Uterus (tissue), 4 donors: ENCODE measurements around the gene TMEM258. TPM values are rescaled to one million over a fixed set of nuclear protein-coding genes. Genes with fewer than 3 reads are reported as not detected.
A peak's percentile ranks its signal among the peaks of the same experiment; 100 is the strongest.

Experiments
- DNase-seq, 2 donors: peaks; one replicate each; pipeline ENCODE4 v3.0.0-alpha.2; 2019 to 2020
- H3K27ac ChIP-seq, 2 donors: fragments of 200-600 bp; sonication (generic); 1 replicate in 1 of 2; 2 replicates in 1 of 2; pipeline ENCODE4 v1.5.1; 2016 to 2018
- H3K27me3 ChIP-seq, 2 donors: fragments of 200-600 bp; sonication (generic); one replicate each; pipeline ENCODE4 v1.5.1; 2018 to 2019; ENCODE audit warnings: control low read depth in 1 of 2
- H3K36me3 ChIP-seq, 2 donors: fragments of 200-600 bp; sonication (generic); one replicate each; pipeline ENCODE4 v1.5.1; 2019; ENCODE audit warnings: control low read depth in 1 of 2
- H3K4me1 ChIP-seq, 2 donors: fragments of 200-600 bp; sonication (generic); one replicate each; pipeline ENCODE4 v1.5.1; 2018 to 2019; ENCODE audit warnings: control low read depth in 1 of 2
- H3K4me3 ChIP-seq, 2 donors: fragments of 200-600 bp; sonication (generic); 1 replicate in 1 of 2; 2 replicates in 1 of 2; pipeline ENCODE4 v1.5.1; 2018 to 2019; ENCODE audit warnings: mild to moderate bottlenecking in 1 of 2
- H3K9me3 ChIP-seq, 2 donors: fragments of 200-600 bp; sonication (generic); one replicate each; pipeline ENCODE4 v1.5.1; 2019; ENCODE audit warnings: control low read depth in 1 of 2
- CTCF ChIP-seq, 4 experiments: fragments of 200-600 bp in 2 of 4; fragments of 450-650 bp in 2 of 4; sonication (generic) in 2 of 4; IDR thresholded peaks; one replicate each; pipeline ENCODE4 v1.5.1; 2016 to 2019; ENCODE audit warnings: antibody characterized with exemption in 4 of 4, mild to moderate bottlenecking in 2 of 4, moderate library complexity in 1 of 4
- POLR2A ChIP-seq, 2 donors: fragments of 450-650 bp; IDR thresholded peaks; one replicate each; pipeline ENCODE4 v1.6.1; 2016; ENCODE audit warnings: antibody characterized with exemption in 2 of 2, mild to moderate bottlenecking in 1 of 2, moderate library complexity in 1 of 2
- intact Hi-C: fragments of 100-400 bp; cut with DNase I; formaldehyde crosslinking; loops from one replicate; pipeline ENCODE4 v1.15.1; 2023; ENCODE audit warnings: low total_unique reads
- total RNA-seq, 4 donors: library from RNA; depleted of rRNA in 3 of 4; stranded (reverse); fragments of >200 nt in 3 of 4; gene quantifications; one replicate each; pipeline versions ENCODE4 v1.1.0 to v1.2.4, GENCODE V29; 2014 to 2023
- donor health status: DM: yes; HTN: yes; CAD: no.

The TMEM258 gene
- total RNA-seq, 4 donors from 2014 or later = 14.6 to 96.9 (median 38.7) TPM

GRCh38 chr11:61761440-61762222, 30.8 kb downstream of the TMEM258 start:
- Histone ChIP-seq H3K9me3 (no peaks in the 10 kb centered on the region), H3K27me3 (no peaks in the 10 kb centered on the region), H3K4me3 (no peak overlapping the region), H3K36me3 (no peaks in the 10 kb centered on the region), H3K4me1 (peaks cover 0 to 12% of the 10 kb centered on the region in 2 donors), H3K27ac (peak overlapping the region; percentile 93 to 95)
- intact Hi-C loops = no loop called here
- DNase-seq = no peak
- no peak for TF ChIP-seq POLR2A (IDR thresholded peaks at IDR 0.05)
- no peak for TF ChIP-seq CTCF (IDR thresholded peaks at IDR 0.05)

DNA sequence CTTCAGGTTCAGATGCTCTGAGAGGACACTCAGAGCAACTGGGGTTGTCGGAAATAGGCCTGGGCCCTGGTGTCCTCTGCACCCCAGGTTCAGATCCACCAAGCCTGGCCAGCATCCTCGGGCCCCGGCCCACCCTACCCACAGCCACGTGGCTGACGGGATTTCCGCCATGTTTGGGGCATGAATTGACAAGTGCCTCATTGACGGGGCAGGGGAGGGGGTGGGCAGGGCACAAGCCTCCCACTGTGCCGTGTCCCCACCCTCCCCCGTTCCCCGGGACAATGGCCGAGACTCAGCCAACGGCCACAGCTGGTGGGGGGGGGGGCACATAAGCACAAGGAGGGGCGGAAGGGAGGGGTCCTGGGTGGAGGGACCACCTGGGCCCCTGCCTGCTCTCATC, 31.5 kb downstream of the TMEM258 start:
- intact Hi-C loops = no loop called here
- Histone ChIP-seq H3K27me3 (no peaks in the 10 kb centered on the region), H3K4me3 (no peak overlapping the region), H3K36me3 (no peaks in the 10 kb centered on the region), H3K9me3 (no peaks in the 10 kb centered on the region), H3K27ac (peak overlapping the region; percentile 93 to 95), H3K4me1 (peaks cover 0 to 12% of the 10 kb centered on the region in 2 donors)
- no peak for TF ChIP-seq CTCF (IDR thresholded peaks at IDR 0.05)
- no peak for TF ChIP-seq POLR2A (IDR thresholded peaks at IDR 0.05)
- no peak for DNase-seq

GRCh38 chr11:61757213-61757862, 35.1 kb downstream of the TMEM258 start:
- Histone ChIP-seq H3K4me3 (no peak overlapping the region), H3K27ac (peak overlapping the region; percentile 86 to 91), H3K36me3 (no peaks in the 10 kb centered on the region), H3K4me1 (peaks cover 0 to 3% of the 10 kb centered on the region in 2 donors), H3K9me3 (no peaks in the 10 kb centered on the region), H3K27me3 (no peaks in the 10 kb centered on the region)
- intact Hi-C loops = no loop called here
- TF ChIP-seq CTCF (IDR thresholded peaks at IDR 0.05) (no peak), POLR2A (IDR thresholded peaks at IDR 0.05) (no peak)
- no peak for DNase-seq

- H3K36me3 ChIP-seq = no peaks in the 10 kb centered on the region
- no peak overlapping the region for H3K4me3 ChIP-seq
- peak overlapping the region; percentile 86 to 91 for H3K27ac ChIP-seq
- no peaks in the 10 kb centered on the region for H3K27me3 ChIP-seq
- no peak for DNase-seq
- intact Hi-C loops = no loop called here
- TF ChIP-seq CTCF (IDR thresholded peaks at IDR 0.05) (no peak), POLR2A (IDR thresholded peaks at IDR 0.05) (no peak)
- H3K9me3 ChIP-seq = no peaks in the 10 kb centered on the region
- peaks cover 0 to 3% of the 10 kb centered on the region in 2 donors for H3K4me1 ChIP-seq
Observed at GRCh38 chr11:61756452-61757212, 35.8 kb downstream of the TMEM258 start.

- intact Hi-C loops = no loop called here
- no peak for DNase-seq
Observed at GRCh38 chr11:61756147-61756451, 36.3 kb downstream of the TMEM258 start.

More at GRCh38 chr11:61756147-61756451, 36.3 kb downstream of the TMEM258 start:
- Histone ChIP-seq H3K4me1 (peaks cover 0 to 3% of the 10 kb centered on the region in 2 donors), H3K27me3 (no peaks in the 10 kb centered on the region), H3K9me3 (no peaks in the 10 kb centered on the region), H3K36me3 (no peaks in the 10 kb centered on the region), H3K4me3 (no peak overlapping the region), H3K27ac (peak overlapping the region; percentile 86 to 91)
- TF ChIP-seq POLR2A (IDR thresholded peaks at IDR 0.05) = no peak
- TF ChIP-seq CTCF (IDR thresholded peaks at IDR 0.05) = no peak
